Measurements from ENCODE around the gene MLXIPL.
A peak's percentile ranks its signal among the peaks of the same experiment; 100 is the strongest.
"Not testable (repeated sequence)": the region's sequence is repeated elsewhere in the genome, so short reads cannot be mapped to it uniquely, and the experiment has no call there.

MLXIPL gene

GRCh38 chr7:73613954-73614735 lies 10.2 kb downstream of the MLXIPL start:
- ChIA-PET CTCF (interaction anchor here (0.6 to 1.3 kb wide), 4 partner anchors 12 to 121 kb away, joined by 4 to 7 read pairs (median 4); no protein-coding TSS in a partner anchor), POLR2A (ENCODE audit: low non-redundant PET) (no interaction called here)
- no peak for DNase-seq (ENCODE audit: low spot score)
- peak overlapping the region; percentile 74 for H3K27ac ChIP-seq
- no peak for TF ChIP-seq CTCF (conservative IDR thresholded peaks at IDR 0.05; ENCODE audit: low read depth)

GRCh38 chr7:73612598-73613269 lies 11.6 kb downstream of the MLXIPL start:
- DNase-seq (ENCODE audit: low spot score): no peak
- ChIA-PET CTCF (interaction anchor here (0.6 to 1.1 kb wide), 5 partner anchors 55 to 594 kb away, joined by 3 to 7 read pairs (median 4); no protein-coding TSS in a partner anchor), POLR2A (ENCODE audit: low non-redundant PET) (no interaction called here)

GRCh38 chr7:73611017-73611555 lies 13.2 kb downstream of the MLXIPL start:
- CTCF ChIA-PET: no interaction called here
- no peak for TF ChIP-seq CTCF (conservative IDR thresholded peaks at IDR 0.05; ENCODE audit: low read depth)
- DNase-seq (ENCODE audit: low spot score): no peak
- POLR2A ChIA-PET (ENCODE audit: low non-redundant PET): interaction anchor here (0.6 kb wide), 1 partner anchor 55 kb away, joined by 4 read pairs; no protein-coding TSS in a partner anchor
- H3K27ac ChIP-seq: peak overlapping the region; percentile 36

More at GRCh38 chr7:73612598-73613269, 11.6 kb downstream of the MLXIPL start:
- no peak for TF ChIP-seq CTCF (conservative IDR thresholded peaks at IDR 0.05; ENCODE audit: low read depth)
- peak overlapping the region; percentile 74 for H3K27ac ChIP-seq

GRCh38 chr7:73610105-73610504 lies 14.2 kb downstream of the MLXIPL start:
- TF ChIP-seq CTCF (conservative IDR thresholded peaks at IDR 0.05; ENCODE audit: low read depth): no peak
- CTCF ChIA-PET: interaction anchor here (1.0 to 1.2 kb wide), 2 partner anchors 19 to 58 kb away, joined by 3 read pairs; partner anchors contain the start of gene VPS37D
- POLR2A ChIA-PET (ENCODE audit: low non-redundant PET): no interaction called here
- H3K27ac ChIP-seq: peak overlapping the region; percentile 39; the same call in 1 of the 2 replicates
- DNase-seq (ENCODE audit: low spot score): no peak

- DNase-seq (ENCODE audit: low spot score); POLR2A ChIA-PET (ENCODE audit: low non-redundant PET): not testable (repeated sequence)
- CTCF ChIA-PET: interaction anchor here (0.5 to 2.5 kb wide), 26 partner anchors 9 to 1006 kb away, joined by 3 to 24 read pairs (median 4); partner anchors contain the start of genes MLXIPL, STX1A and VPS37D
- H3K27ac ChIP-seq: peak overlapping the region; percentile 39; the same call in 1 of the 2 replicates
Observed at GRCh38 chr7:73607692-73607983, 16.7 kb downstream of the MLXIPL start.

- DNase-seq (ENCODE audit: low spot score): peak; percentile 67
- no peak overlapping the region for H3K27ac ChIP-seq
- TF ChIP-seq CTCF (conservative IDR thresholded peaks at IDR 0.05; ENCODE audit: low read depth): peak; percentile 98
- ChIA-PET CTCF (interaction anchor here (0.5 to 2.5 kb wide), 36 partner anchors 8 to 1005 kb away, joined by 3 to 24 read pairs (median 4); partner anchors contain the start of genes MLXIPL, STX1A and VPS37D), POLR2A (ENCODE audit: low non-redundant PET) (no interaction called here)
Observed at GRCh38 chr7:73606801-73607691, 17.3 kb downstream of the MLXIPL start.
